HL-60 (cell line): ENCODE measurements around the gene SURF2.
"Not testable (repeated sequence)": the region's sequence is repeated elsewhere in the genome, so short reads cannot be mapped to it uniquely, and the experiment has no call there.

Experiments
- DNase-seq, 2 experiments: peaks; one replicate each; pipeline ENCODE4 v3.0.0-alpha.2; 2010 to 2020; ENCODE audit warnings: low read depth in 1 of 2, low spot score in 1 of 2
- H3K27ac ChIP-seq: fragments of 250-450 bp; sonication (Bioruptor Pico); replicated peaks from 2 replicates; pipeline ENCODE4 v1.5.1; 2020; ENCODE audit warnings: mild to moderate bottlenecking, moderate library complexity
- H3K27me3 ChIP-seq: fragments of 250-450 bp; sonication (Bioruptor Pico); 2 replicates; pipeline ENCODE4 v1.5.1; 2021; ENCODE audit warnings: mild to moderate bottlenecking, moderate library complexity; ENCODE audit not compliant: insufficient read depth, poor library complexity, severe bottlenecking
- H3K4me3 ChIP-seq: replicated peaks from 2 replicates; pipeline ENCODE4 v1.5.1; 2011; ENCODE audit warnings: mild to moderate bottlenecking, control low read depth, low read length; ENCODE audit not compliant: insufficient read depth
- GABPA ChIP-seq: IDR thresholded peaks from 2 replicates; pipeline ENCODE4 v1.6.1; 2012; ENCODE audit warnings: low read depth
- POLR2AphosphoS5 ChIP-seq: IDR thresholded peaks from 2 replicates; pipeline ENCODE4 v1.6.1; 2012; ENCODE audit warnings: low read depth
- REST ChIP-seq: IDR thresholded peaks from 2 replicates; pipeline ENCODE4 v1.6.1; 2012; ENCODE audit warnings: low read depth; ENCODE audit not compliant: insufficient replicate concordance
- SPI1 ChIP-seq: IDR thresholded peaks from 2 replicates; pipeline ENCODE4 v1.6.1; 2012; ENCODE audit warnings: low read depth, mild to moderate bottlenecking, borderline replicate concordance
- TF ChIP-seq, protein P1 (sequence below): IDR thresholded peaks from one replicate; pipeline ENCODE4 v1.5.1; 2011; ENCODE audit warnings: low read length, control low read depth, inconsistent platforms; ENCODE audit not compliant: insufficient read depth

SURF2 gene

GRCh38 chr9:133315997-133316396 is 40.4 kb upstream of the SURF2 start:
- TF ChIP-seq SPI1 (no peak), GABPA (no peak), REST (no peak)
- TF ChIP-seq, protein P1, sequence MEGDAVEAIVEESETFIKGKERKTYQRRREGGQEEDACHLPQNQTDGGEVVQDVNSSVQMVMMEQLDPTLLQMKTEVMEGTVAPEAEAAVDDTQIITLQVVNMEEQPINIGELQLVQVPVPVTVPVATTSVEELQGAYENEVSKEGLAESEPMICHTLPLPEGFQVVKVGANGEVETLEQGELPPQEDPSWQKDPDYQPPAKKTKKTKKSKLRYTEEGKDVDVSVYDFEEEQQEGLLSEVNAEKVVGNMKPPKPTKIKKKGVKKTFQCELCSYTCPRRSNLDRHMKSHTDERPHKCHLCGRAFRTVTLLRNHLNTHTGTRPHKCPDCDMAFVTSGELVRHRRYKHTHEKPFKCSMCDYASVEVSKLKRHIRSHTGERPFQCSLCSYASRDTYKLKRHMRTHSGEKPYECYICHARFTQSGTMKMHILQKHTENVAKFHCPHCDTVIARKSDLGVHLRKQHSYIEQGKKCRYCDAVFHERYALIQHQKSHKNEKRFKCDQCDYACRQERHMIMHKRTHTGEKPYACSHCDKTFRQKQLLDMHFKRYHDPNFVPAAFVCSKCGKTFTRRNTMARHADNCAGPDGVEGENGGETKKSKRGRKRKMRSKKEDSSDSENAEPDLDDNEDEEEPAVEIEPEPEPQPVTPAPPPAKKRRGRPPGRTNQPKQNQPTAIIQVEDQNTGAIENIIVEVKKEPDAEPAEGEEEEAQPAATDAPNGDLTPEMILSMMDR: no peak
- Histone ChIP-seq H3K27me3 (no peaks in the 10 kb centered on the region), H3K27ac (no peak overlapping the region), H3K4me3 (no peak overlapping the region)
- DNase-seq: no peak

- H3K4me3 ChIP-seq, DNase-seq, H3K27ac ChIP-seq, H3K27me3 ChIP-seq: not testable (repeated sequence)
These were observed 38.8 kb upstream of the SURF2 start for GRCh38 chr9:133317551-133317950.

GRCh38 chr9:133320421-133320881 is 35.9 kb upstream of the SURF2 start:
- no peak for DNase-seq
- Histone ChIP-seq H3K27ac (no peak overlapping the region), H3K4me3 (no peak overlapping the region), H3K27me3 (peaks cover 3% of the 10 kb centered on the region)
- TF ChIP-seq SPI1 (no peak), POLR2AphosphoS5 (no peak), GABPA (no peak), REST (no peak)
- TF ChIP-seq, protein P1: no peak

GRCh38 chr9:133321411-133321935 is 34.9 kb upstream of the SURF2 start:
- Histone ChIP-seq H3K4me3 (no peak overlapping the region), H3K27ac (no peak overlapping the region), H3K27me3 (peaks cover 3% of the 10 kb centered on the region)
- TF ChIP-seq, protein P1: no peak
- TF ChIP-seq SPI1 (no peak), REST (no peak), GABPA (no peak), POLR2AphosphoS5 (no peak)
- DNase-seq: no peak
